Endothelial cell of umbilical vein (primary cell): Measurements from ENCODE around the gene TRAPPC14. TPM values are rescaled to one million over a fixed set of nuclear protein-coding genes. Genes with fewer than 3 reads are reported as not detected.

Experiments used
- BruUV-seq: library from RNA; stranded (reverse); fragments of 400-500 nt; replicated peaks from 2 replicates; lab custom pipeline; 2021; lab: Mats Ljungman, UMichigan
- CTCF ChIA-PET: fragments of 300-600, 350-600 bp; sonication (Branson Sonifier 250); formaldehyde crosslinking; loops from one replicate; lab custom pipeline; 2021; ENCODE audit warnings: antibody characterized with exemption, inconsistent platforms; lab: Charles Lee
- POLR2A ChIA-PET: fragments of 300-600, 350-600 bp; sonication (Branson Sonifier 250); formaldehyde crosslinking; loops from one replicate; lab custom pipeline; 2021; ENCODE audit warnings: antibody characterized with exemption, inconsistent platforms; lab: Charles Lee
- DNase-seq: peaks from one replicate; pipeline ENCODE4 v3.0.0-alpha.2; 2011; ENCODE audit warnings: low read depth, low spot score
- FAIRE-seq: peaks from 2 replicates; lab custom pipeline; 2011; peaks lifted over from hg19 to GRCh38; lab: Jason Lieb, UNC
- H2AFZ ChIP-seq: 2 replicates; pipeline ENCODE4 v1.6.0; 2012; ENCODE audit warnings: low read depth, low read length, control low read depth, inconsistent platforms
- H3K27ac ChIP-seq: 2 replicates; pipeline ENCODE4 v1.5.1; 2011; ENCODE audit warnings: low read depth, mild to moderate bottlenecking, control low read depth, low read length, moderate library complexity; ENCODE audit not compliant: insufficient read depth
- H3K27me3 ChIP-seq, 2 experiments: 2 replicates each; pipeline versions ENCODE4 v1.6.0 to v1.6.1; 2011; ENCODE audit warnings: low read length in 2 of 2, mixed read lengths in 1 of 2; ENCODE audit not compliant: control insufficient read depth in 2 of 2, insufficient read depth in 2 of 2
- H3K36me3 ChIP-seq, 2 experiments: 2 replicates in 1 of 2; 3 replicates in 1 of 2; pipeline ENCODE4 v1.5.1; 2011; ENCODE audit warnings: low read length in 2 of 2, mild to moderate bottlenecking in 1 of 2, moderate library complexity in 1 of 2; ENCODE audit not compliant: control insufficient read depth in 2 of 2, insufficient read depth in 2 of 2; ENCODE audit errors: extremely low read depth in 1 of 2
- H3K4me1 ChIP-seq: 3 replicates; pipeline ENCODE4 v1.5.1; 2011; ENCODE audit warnings: mild to moderate bottlenecking, low read length; ENCODE audit not compliant: control insufficient read depth, insufficient read depth; ENCODE audit errors: extremely low read depth
- H3K4me2 ChIP-seq: 2 replicates; pipeline ENCODE4 v1.6.1; 2011; ENCODE audit warnings: low read length, control low read depth, mixed read lengths; ENCODE audit not compliant: insufficient read depth
- H3K4me3 ChIP-seq, 3 experiments: fragments of 200-600 bp in 1 of 3; sonication (generic), shearing (Covaris generic) in 1 of 3; replicated peaks in 1 of 3; 2 replicates each; pipeline ENCODE4 v1.5.1; 2011 to 2016; ENCODE audit warnings: control low read depth in 3 of 3, low read length in 3 of 3, mild to moderate bottlenecking in 2 of 3, inconsistent platforms in 1 of 3, low read depth in 1 of 3, moderate library complexity in 1 of 3; ENCODE audit not compliant: insufficient read depth in 1 of 3
- H3K79me2 ChIP-seq: 2 replicates; pipeline ENCODE4 v1.6.0; 2012; ENCODE audit warnings: low read length, inconsistent platforms; ENCODE audit not compliant: control insufficient read depth, insufficient read depth
- H3K9ac ChIP-seq: replicated peaks from 2 replicates; pipeline ENCODE3; 2011; ENCODE audit warnings: low read length, control low read depth; ENCODE audit not compliant: insufficient read depth; ENCODE audit errors: extremely low read depth
- H3K9me1 ChIP-seq: replicated peaks from 3 replicates; pipeline ENCODE4 v1.6.0; 2011; ENCODE audit warnings: mild to moderate bottlenecking, low read length; ENCODE audit not compliant: control insufficient read depth, insufficient read depth; ENCODE audit errors: extremely low read depth
- H3K9me3 ChIP-seq: replicated peaks from 2 replicates; pipeline ENCODE4 v1.5.1; 2012; ENCODE audit warnings: low read length, inconsistent platforms; ENCODE audit not compliant: control insufficient read depth, insufficient read depth
- H4K20me1 ChIP-seq: replicated peaks from 2 replicates; pipeline ENCODE3; 2011; ENCODE audit warnings: mild to moderate bottlenecking, low read length; ENCODE audit not compliant: control insufficient read depth, insufficient read depth; ENCODE audit errors: extremely low read depth
- CTCF ChIP-seq, 2 donors: IDR thresholded peaks; 1 replicate in 1 of 2; 2 replicates in 1 of 2; pipeline ENCODE4 v1.5.1; 2011; ENCODE audit warnings: low read length in 2 of 2, mild to moderate bottlenecking in 2 of 2, moderate library complexity in 2 of 2, control low read depth in 1 of 2, inconsistent platforms in 1 of 2, low read depth in 1 of 2; ENCODE audit not compliant: insufficient read depth in 1 of 2; ENCODE audit errors: extremely low read depth in 1 of 2
- POLR2AphosphoS5 ChIP-seq: IDR thresholded peaks from 2 replicates; pipeline ENCODE4 v1.6.1; 2012; ENCODE audit warnings: low read depth, mild to moderate bottlenecking, control low read depth, low read length, moderate library complexity; ENCODE audit not compliant: insufficient read depth
- dilution Hi-C: fragments of 300-500 bp; cut with MboI; formaldehyde crosslinking; loops from one replicate; pipeline ENCODE4 v1.15.0; 2019; ENCODE audit warnings: low sequenced_read_pairs; ENCODE audit not compliant: extremely low pct_ligation_motif_present
- intact Hi-C: fragments of 100-400 bp; cut with micrococcal nuclease; formaldehyde crosslinking; loops from one replicate; pipeline ENCODE4 v1.10.0; 2022
- polyA plus RNA-seq, 4 experiments: library from polyadenylated mRNA; depleted of rRNA in 3 of 4; stranded (reverse) in 3 of 4; unstranded in 1 of 4; fragments of >200 nt; gene quantifications; 2 replicates each; pipeline versions ENCODE4 v1.2.1 to v1.2.3, GENCODE V29; 2011 to 2012; ENCODE audit warnings: missing spikeins in 1 of 4
- total RNA-seq: library from RNA; stranded (reverse); gene quantifications from 2 replicates; pipeline ENCODE4 v1.2.3, GENCODE V29; 2021

Gene TRAPPC14
- total and polyA plus RNA-seq, 2 donors (not counting 3 experiments of a cell fraction or from before 2014, with no cell fraction given): 13.3 to 23.0 TPM

GRCh38 chr7:100127866-100128636 lies 30.5 kb downstream of the TRAPPC14 start:
- peaks cover 11% of the 10 kb centered on the region for H3K4me1 ChIP-seq
- H3K4me2 ChIP-seq: peak overlapping the region; percentile 72
- peaks cover 0 to 2% of the 10 kb centered on the region in 2 experiments for H3K36me3 ChIP-seq
- no peaks in the 10 kb centered on the region for H4K20me1 ChIP-seq
- H3K9me3 ChIP-seq: no peaks in the 10 kb centered on the region
- peak overlapping the region; percentile 77 for H2AFZ ChIP-seq
- ChIA-PET CTCF (interaction anchor here (0.9 to 2.8 kb wide), 7 partner anchors 14 to 280 kb away, joined by 3 to 13 read pairs (median 4); partner anchors contain the start of genes AP4M1 and MCM7), POLR2A (interaction anchor here (0.9 to 1.0 kb wide), 2 partner anchors 27 to 113 kb away, joined by 3 to 4 read pairs; partner anchors contain the start of genes AP4M1, MCM7 and ZKSCAN1)
- H3K9ac ChIP-seq: peak overlapping the region; percentile 99
- no peaks in the 10 kb centered on the region for H3K79me2 ChIP-seq
- dilution Hi-C loops: no loop called here
- peak overlapping the region; percentile 86 to 96 (median 93) for H3K4me3 ChIP-seq
- TF ChIP-seq CTCF (IDR thresholded peaks at IDR 0.05; ENCODE audit: extremely low read depth in 1 of 2, insufficient read depth in 1 of 2, low read depth in 1 of 2, low read length in 2 of 2) (peak in 1 of 2 donors; percentile 1), POLR2AphosphoS5 (no peak)
- intact Hi-C loops: loop anchor here (2.0 to 5.0 kb wide), 2 partner anchors 41 to 136 kb away; no protein-coding TSS in a partner anchor
- no TSS peak for BruUV-seq
- H3K27me3 ChIP-seq: no peaks in the 10 kb centered on the region
- no peaks in the 10 kb centered on the region for H3K9me1 ChIP-seq
- no peak overlapping the region for H3K27ac ChIP-seq
- FAIRE-seq (no peak), DNase-seq (no peak)
